NB4 (cell line): ENCODE data around the gene ZNF22.

Experiments
- POLR2A ChIP-seq: IDR thresholded peaks from 2 replicates; pipeline ENCODE4 v1.6.1; 2011; ENCODE audit warnings: mild to moderate bottlenecking; ENCODE audit not compliant: insufficient read length; ENCODE audit errors: extremely low read depth
- TF ChIP-seq, protein P1 (sequence below): IDR thresholded peaks from one replicate; pipeline ENCODE4 v1.5.1; 2012; ENCODE audit warnings: low read depth, low read length
- TF ChIP-seq, protein P2 (sequence below): IDR thresholded peaks from 2 replicates; pipeline ENCODE4 v1.6.1; 2011; ENCODE audit warnings: low read depth, low read length

DNA sequence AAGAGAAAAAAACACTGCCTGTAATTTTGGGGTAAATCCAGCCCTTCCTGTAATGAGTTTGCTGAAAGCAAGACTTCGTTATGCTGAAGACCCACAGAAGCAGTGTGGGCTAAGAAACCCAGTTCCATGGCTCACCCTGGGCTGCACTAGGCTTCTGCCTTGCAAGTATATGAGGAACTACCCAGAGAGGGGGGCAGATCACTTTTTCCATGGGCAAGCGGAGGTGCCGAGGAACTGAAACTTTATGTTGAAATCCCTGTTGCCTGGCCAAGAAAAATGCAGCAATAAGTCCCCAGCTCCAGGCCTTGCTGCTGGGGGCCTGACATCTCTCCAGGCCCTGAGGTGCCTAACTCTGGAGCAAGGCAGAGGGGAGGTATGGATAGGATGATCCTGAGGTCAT, 32.6 kb upstream of the ZNF22 start:
- TF ChIP-seq, protein P1, sequence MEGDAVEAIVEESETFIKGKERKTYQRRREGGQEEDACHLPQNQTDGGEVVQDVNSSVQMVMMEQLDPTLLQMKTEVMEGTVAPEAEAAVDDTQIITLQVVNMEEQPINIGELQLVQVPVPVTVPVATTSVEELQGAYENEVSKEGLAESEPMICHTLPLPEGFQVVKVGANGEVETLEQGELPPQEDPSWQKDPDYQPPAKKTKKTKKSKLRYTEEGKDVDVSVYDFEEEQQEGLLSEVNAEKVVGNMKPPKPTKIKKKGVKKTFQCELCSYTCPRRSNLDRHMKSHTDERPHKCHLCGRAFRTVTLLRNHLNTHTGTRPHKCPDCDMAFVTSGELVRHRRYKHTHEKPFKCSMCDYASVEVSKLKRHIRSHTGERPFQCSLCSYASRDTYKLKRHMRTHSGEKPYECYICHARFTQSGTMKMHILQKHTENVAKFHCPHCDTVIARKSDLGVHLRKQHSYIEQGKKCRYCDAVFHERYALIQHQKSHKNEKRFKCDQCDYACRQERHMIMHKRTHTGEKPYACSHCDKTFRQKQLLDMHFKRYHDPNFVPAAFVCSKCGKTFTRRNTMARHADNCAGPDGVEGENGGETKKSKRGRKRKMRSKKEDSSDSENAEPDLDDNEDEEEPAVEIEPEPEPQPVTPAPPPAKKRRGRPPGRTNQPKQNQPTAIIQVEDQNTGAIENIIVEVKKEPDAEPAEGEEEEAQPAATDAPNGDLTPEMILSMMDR, result no peak
- TF ChIP-seq, protein P2, sequence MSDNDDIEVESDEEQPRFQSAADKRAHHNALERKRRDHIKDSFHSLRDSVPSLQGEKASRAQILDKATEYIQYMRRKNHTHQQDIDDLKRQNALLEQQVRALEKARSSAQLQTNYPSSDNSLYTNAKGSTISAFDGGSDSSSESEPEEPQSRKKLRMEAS, result 0 out of 2 replicates have a peak, but pooled peaks have one; percentile 15
- TF ChIP-seq POLR2A, result no peak
